ENCODE data around the gene IDH1.
A peak's percentile ranks its signal among the peaks of the same experiment; 100 is the strongest.
"Not testable (repeated sequence)": the region's sequence is repeated elsewhere in the genome, so short reads cannot be mapped to it uniquely, and the experiment has no call there.

Gene IDH1

DNA sequence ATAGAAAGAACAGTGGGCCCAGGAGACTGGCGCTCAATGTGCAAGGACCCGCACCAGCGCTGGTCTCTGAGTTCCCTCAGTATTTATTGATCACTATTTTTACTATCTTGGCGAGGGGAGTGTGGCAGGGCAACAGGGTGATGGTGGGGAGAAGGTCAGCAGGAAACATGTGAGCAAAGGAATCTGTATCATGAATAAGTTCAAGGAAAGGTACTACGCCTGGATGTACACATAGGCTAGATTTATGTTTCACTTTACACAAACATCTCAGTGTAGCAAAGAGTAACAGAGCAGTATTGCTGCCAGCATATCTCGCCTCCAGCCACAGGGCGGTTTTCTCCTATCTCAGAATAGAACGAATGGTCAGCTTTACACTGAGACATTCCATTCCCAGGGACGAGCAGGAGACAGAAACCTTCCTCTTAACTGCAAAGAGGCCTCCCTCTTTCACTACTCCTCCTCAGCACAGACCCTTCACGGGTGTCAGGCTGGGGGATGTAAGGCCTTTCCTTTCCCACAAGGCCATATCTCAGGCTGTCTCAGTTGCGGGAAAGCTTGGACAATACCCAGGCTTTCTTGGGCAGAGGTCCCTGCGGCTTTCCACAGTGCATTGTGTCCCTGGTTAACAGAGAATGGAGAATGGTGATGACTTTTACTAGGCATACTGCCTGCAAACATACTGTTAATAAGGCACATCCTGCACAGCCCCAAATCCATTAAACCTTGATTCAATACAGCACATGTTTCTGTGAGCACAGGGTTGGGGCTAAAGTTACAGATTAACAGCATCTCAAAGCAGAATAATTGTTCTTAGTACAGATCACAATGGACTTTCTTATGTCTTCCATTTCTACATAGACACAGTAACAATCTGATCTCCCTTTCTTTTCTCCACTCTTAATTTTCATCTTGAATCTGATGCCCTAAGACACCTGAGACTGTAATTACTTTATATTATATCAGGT lies 2.3 kb upstream of the IDH1 start:
- not testable (repeated sequence) for DNase-seq (ENCODE audit: insufficient read length, low spot score); FAIRE-seq

GRCh38 chr2:208256192-208256782 lies 1.4 kb upstream of the IDH1 start:
- FAIRE-seq (no peak), DNase-seq (ENCODE audit: insufficient read length, low spot score) (no peak)

DNA sequence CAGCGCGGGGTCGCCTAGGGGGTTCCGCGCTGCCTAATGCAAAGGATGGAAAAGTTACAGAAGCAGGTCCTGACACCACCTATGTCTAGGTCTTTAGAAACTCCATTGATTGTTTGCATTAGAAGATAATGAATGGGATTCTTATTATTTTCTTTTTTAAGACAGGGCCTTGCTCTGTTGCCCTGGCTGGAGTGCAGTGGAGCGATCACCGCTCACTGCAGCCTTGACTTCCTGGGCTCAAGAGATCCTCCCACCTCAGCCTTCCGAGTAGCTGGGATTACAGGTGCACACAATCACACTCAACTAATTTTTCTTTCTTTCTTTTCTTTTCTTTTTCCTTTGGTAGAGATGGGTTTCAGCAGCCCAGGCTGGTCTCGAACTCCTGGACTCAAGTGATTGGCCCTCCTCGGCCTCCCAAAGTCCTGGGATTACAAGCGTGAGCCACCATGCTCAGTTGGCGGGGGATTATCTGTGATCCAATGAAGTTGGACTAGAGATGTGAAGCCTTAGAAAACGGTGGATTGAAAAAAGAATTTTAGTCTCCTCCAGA lies 761 bp upstream of the IDH1 start:
- FAIRE-seq: no peak
- DNase-seq (ENCODE audit: insufficient read length, low spot score): no peak

DNA sequence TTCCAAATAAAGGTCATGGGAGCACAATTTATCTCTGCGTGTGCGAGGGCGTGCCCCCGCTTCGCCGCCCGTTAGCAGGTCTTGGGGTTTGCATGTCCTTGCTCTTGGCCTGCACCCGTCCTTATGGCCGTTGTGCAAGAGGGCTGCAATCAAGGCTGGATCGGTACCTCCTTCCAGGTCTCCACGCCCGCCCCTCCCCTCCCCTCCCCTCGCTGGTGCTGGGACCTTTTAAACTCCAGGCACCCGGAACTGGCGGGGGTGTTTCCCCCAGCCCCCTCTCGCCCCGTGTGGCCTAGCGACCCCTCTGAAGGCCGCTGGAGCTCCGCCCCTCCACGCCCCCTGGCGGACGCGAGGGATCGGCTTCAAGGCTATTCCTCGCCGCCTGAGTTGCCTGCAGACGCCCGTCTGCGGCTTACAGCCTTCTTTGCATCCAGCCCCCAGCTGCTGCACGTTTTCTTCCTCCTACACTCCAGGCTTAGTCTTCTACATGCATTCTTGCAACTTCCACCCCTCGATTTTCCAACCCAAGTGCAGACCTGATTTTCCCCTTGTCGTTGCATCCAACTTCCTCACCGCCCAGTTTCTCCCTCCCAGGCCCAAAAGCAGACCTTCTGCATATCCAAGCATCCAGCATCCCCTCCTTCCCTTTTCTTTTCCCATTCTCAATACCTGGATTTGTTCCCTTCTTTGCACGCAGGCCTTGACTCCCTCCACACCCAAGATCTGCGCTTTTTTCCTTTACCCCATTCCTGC lies 577 bp downstream of the IDH1 start:
- DNase-seq (ENCODE audit: insufficient read length, low spot score) (peak; percentile 84), FAIRE-seq (peak; percentile 36)

DNA sequence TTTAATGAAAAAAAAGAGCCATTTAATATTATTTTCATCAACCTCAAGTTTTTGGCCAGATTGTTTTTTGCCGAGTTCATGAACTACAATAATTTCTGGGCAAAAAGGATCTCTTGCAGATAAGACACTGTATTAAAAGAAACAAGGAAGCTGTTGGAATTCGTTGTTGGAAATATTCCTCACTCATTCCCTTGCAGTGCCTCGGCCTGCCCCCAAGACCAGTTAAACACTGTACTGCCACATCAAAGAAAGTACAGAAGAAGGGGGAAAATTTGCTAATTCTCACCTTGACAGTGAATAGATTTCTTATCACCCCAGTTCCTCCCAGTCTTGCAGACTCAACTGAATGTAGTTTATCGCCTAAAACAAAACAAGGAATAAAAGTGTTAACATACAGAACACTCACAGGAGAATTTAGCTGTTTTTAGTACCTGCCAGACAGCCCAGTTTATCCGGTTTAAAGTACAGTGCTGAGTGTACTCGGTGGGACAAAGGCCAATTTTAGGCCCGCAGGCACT lies 1.2 kb downstream of the IDH1 start:
- no peak for DNase-seq (ENCODE audit: insufficient read length, low spot score)
- no peak for FAIRE-seq

- DNase-seq (ENCODE audit: insufficient read length, low spot score) (no peak), FAIRE-seq (no peak)
Measured at GRCh38 chr2:208252716-208253492, 2.0 kb downstream of the IDH1 start.

GRCh38 chr2:208251098-208251497 lies 3.8 kb downstream of the IDH1 start:
- FAIRE-seq: no peak
- no peak for DNase-seq (ENCODE audit: insufficient read length, low spot score)

GRCh38 chr2:208250388-208250787 lies 4.5 kb downstream of the IDH1 start:
- FAIRE-seq (no peak), DNase-seq (ENCODE audit: insufficient read length, low spot score) (no peak)

DNA sequence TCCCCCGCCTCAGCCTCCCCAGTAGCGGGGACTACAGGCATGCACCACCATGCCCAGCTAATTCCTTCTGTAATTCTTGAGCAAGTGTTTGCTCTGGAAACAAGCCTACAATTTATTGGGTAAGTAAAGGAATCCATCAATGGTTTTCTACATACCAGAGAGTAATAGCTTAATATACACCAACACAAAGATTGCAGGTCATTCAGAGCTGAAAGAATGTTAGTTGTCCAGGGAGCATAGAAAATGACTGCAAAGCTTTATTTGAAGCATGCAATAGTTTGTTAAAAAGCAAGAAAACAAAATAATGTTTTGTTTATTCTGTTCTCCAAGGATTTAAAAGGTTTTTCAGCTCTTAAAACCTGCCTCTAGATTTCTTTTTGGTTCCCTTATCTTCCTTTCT lies 5.6 kb downstream of the IDH1 start:
- DNase-seq (ENCODE audit: insufficient read length, low spot score): no peak
- FAIRE-seq: no peak

DNA sequence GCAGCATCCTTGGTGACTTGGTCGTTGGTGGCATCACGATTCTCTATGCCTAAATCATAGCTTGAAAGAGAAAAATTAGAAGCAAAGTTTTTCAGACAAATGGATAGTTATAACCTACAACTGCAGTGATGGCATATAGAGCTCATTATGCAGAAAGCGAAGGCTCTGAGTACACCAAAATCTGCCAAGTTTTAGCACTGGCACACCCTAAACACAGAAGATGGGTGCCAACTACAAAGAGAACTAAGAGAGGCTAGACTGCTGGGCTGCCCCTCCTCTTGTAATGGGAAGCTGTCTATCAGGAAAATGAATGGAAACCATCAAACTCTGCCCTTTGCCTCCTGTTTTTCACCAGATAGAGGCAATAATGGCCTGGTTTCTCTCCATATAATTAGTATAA lies 6.3 kb downstream of the IDH1 start:
- FAIRE-seq (no peak), DNase-seq (ENCODE audit: insufficient read length, low spot score) (no peak)

DNA sequence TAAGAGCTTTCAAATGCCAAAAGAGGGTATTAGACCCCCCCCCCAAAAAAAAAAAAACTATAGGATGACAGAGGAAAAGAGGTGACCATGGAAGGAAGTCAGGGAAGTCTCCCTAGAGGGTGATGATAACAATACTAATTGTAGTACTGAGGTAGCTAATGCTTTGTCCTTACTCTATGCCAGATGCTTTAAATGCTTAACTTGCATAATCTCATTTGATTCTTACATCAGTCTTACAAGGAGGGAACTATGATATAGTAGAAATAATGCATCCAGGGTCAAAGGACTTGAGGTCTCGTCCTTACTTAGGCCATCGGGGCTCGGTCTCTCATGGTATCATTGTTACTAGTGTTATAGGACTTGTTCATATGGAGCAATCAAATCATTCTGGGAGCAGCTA lies 9.1 kb downstream of the IDH1 start:
- peak; percentile 13 for FAIRE-seq
- DNase-seq (ENCODE audit: insufficient read length, low spot score): no peak

DNA sequence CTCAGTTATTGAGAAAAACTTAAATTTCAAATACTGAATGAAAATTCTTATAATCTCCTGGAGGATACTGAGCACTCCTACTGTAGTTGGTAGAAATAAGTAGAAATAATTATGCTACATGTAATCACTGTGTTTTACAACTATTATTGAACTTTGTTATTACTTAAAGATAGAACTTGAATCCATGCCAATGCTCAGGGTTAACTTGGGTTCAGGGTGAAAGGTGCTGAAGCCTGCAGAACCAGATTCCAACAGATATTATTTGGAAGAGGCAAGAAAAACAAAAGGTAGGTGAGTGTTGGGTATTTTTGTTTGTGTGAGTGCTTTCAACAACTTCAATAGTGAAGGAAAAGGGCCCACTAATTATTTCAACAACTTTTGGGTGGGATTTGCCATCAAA lies 10.4 kb downstream of the IDH1 start:
- FAIRE-seq (no peak), DNase-seq (ENCODE audit: insufficient read length, low spot score) (no peak)

DNA sequence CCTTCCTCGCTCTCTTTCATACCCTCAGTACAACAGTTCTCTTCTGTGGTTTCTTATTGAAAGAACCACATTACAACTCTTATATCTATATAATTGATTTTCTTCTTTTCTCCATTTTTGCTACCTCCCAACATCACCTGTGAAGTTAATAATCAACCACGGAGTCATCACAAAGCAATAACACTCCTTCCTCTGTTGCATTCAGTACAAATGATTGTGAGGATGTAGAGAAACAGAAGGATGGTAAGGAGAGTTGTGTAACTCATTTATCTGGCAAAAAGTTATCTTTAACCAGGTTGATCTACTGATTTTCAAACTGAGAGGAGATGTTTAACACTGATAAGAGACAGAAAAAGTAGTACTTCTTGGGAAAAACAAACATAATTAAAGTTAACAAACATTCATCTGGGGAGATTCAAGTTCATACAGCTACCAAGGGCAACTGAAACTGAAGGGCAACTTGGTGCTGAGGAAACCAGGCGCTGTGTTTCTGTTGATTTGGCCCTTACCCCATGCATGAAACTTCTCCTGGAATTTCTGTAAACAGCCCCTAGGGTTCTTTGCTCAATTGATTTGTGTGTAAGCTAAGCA lies 14.2 kb downstream of the IDH1 start:
- no peak for DNase-seq (ENCODE audit: insufficient read length, low spot score)
- no peak for FAIRE-seq

DNA sequence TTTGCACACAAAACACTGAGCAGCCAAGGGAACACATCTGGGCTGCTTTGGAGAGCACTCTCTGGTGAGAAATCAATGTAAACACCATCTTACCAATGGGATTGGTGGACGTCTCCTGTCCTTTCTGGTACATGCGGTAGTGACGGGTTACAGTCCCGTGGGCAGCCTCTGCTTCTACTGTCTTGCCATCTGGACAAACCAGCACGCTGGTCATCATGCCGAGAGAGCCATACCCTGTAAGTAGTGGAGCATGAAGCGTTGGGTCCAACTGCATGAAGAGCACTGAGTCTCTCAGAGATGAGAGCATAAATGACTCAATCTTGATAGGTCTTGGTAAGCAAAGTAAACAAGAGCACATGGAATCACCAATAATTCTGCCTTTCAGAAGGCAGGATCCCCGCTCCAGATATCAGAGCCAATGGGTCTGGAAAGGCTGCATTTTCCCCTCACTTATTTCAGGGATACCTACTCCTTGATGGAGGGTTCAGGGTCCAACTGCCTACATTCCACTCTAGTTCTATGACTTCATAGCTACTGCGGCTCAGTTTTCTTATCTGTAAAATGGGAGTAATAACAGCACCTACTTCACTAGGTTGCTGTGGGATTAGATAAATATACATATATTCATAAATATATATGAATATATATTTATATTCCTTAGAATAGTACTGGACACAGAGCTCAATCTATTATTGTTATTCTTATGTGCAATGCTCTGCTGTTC lies 14.9 kb downstream of the IDH1 start:
- FAIRE-seq (no peak), DNase-seq (ENCODE audit: insufficient read length, low spot score) (no peak)

GRCh38 chr2:208235860-208236259 lies 19.0 kb downstream of the IDH1 start:
- DNase-seq (ENCODE audit: insufficient read length, low spot score) (no peak), FAIRE-seq (no peak)

- FAIRE-seq (no peak), DNase-seq (ENCODE audit: insufficient read length, low spot score) (no peak)
Measured at GRCh38 chr2:208234786-208235185, 20.1 kb downstream of the IDH1 start.

DNA sequence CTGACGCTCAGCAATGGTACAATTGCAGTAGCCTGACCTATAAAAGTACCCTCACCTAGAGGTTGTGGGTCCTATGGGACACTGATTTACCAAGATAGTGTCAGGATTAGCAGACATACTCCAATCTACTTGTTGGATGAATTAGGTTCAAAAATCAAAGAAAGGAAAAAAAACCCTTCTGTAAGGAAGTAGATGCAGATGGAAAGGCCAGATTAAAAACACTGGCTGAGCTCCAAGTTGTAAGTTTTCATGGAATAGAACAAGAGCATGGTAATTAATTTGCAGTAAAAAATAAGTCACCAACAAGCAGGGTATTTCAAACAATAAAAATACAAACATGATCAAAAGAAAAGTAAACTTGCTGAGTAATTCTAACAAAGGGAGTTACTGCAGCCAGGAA lies 26.4 kb downstream of the IDH1 start:
- no peak for DNase-seq (ENCODE audit: insufficient read length, low spot score)
- FAIRE-seq: no peak

- FAIRE-seq: no peak
- DNase-seq (ENCODE audit: insufficient read length, low spot score): no peak
Measured at GRCh38 chr2:208227581-208228232, 27.2 kb downstream of the IDH1 start.

DNA sequence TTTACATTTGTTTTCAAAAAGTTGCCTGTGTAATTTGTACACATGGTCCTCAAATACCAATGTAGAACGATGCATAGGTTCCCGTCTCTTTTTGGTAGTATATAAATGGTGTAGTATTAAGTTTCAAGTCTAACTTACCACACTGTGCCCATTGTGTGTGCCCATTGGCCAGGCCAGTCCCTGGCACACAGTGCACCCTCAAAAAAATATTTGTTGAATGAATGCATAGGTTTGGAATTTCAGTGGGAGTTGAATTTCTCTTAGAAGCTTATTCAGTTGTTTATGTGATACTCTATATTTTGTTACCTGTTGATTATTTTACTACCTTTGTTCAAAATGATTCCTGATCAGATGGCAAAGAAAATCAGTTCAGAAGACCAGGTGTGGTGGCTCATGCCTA lies 30.1 kb downstream of the IDH1 start:
- no peak for FAIRE-seq
- no peak for DNase-seq (ENCODE audit: insufficient read length, low spot score)
